AG04449 (cell line): ENCODE measurements around the gene PROK2.

Experiments used
- CTCF ChIA-PET: fragments of 350-600 bp; formaldehyde crosslinking; extraction: SDS; loops from one replicate; lab custom pipeline; 2021; ENCODE audit warnings: antibody characterized with exemption; lab: Yijun Ruan, JAX
- POLR2A ChIA-PET: fragments of 400-600, 350-600 bp; formaldehyde crosslinking; extraction: SDS; loops from one replicate; lab custom pipeline; 2020; ENCODE audit warnings: antibody characterized with exemption, inconsistent platforms; lab: Yijun Ruan, JAX
- DNase-seq: peaks from one replicate; pipeline ENCODE4 v3.0.0-alpha.2; 2010; ENCODE audit warnings: low read depth, low spot score
- H3K4me3 ChIP-seq: 2 replicates; pipeline ENCODE4 v1.5.1; 2011; ENCODE audit warnings: low read depth, mild to moderate bottlenecking, control low read depth, low read length
- CTCF ChIP-seq: IDR thresholded peaks from one replicate; pipeline ENCODE4 v1.5.1; 2011; ENCODE audit warnings: mild to moderate bottlenecking, moderate library complexity, low read length, control low read depth, inconsistent platforms; ENCODE audit not compliant: insufficient read depth; ENCODE audit errors: missing control alignments

Gene PROK2

GRCh38 chr3:71722693-71723092, 62.3 kb downstream of the PROK2 start:
- no peak overlapping the region for H3K4me3 ChIP-seq
- POLR2A ChIA-PET, result no interaction called here
- DNase-seq, result no peak
- CTCF ChIA-PET, result interaction anchor here (0.8 to 3.9 kb wide), 2 partner anchors 9 to 12 kb away, joined by 3 to 15 read pairs; no protein-coding TSS in a partner anchor
- no peak for TF ChIP-seq CTCF
